Endothelial cell of umbilical vein (primary cell): Measurements from ENCODE around the gene CDKN3. TPM values are rescaled to one million over a fixed set of nuclear protein-coding genes. Genes with fewer than 3 reads are reported as not detected.

ENCODE experiments used
- BruUV-seq: library from RNA; stranded (reverse); fragments of 400-500 nt; replicated peaks from 2 replicates; lab custom pipeline; 2021; lab: Mats Ljungman, UMichigan
- CTCF ChIA-PET: fragments of 300-600, 350-600 bp; sonication (Branson Sonifier 250); formaldehyde crosslinking; loops from one replicate; lab custom pipeline; 2021; ENCODE audit warnings: antibody characterized with exemption, inconsistent platforms; lab: Charles Lee
- POLR2A ChIA-PET: fragments of 300-600, 350-600 bp; sonication (Branson Sonifier 250); formaldehyde crosslinking; loops from one replicate; lab custom pipeline; 2021; ENCODE audit warnings: antibody characterized with exemption, inconsistent platforms; lab: Charles Lee
- DNase-seq: peaks from one replicate; pipeline ENCODE4 v3.0.0-alpha.2; 2011; ENCODE audit warnings: low read depth, low spot score
- FAIRE-seq: peaks from 2 replicates; lab custom pipeline; 2011; peaks lifted over from hg19 to GRCh38; lab: Jason Lieb, UNC
- H2AFZ ChIP-seq: 2 replicates; pipeline ENCODE4 v1.6.0; 2012; ENCODE audit warnings: low read depth, low read length, control low read depth, inconsistent platforms
- H3K27ac ChIP-seq: 2 replicates; pipeline ENCODE4 v1.5.1; 2011; ENCODE audit warnings: low read depth, mild to moderate bottlenecking, control low read depth, low read length, moderate library complexity; ENCODE audit not compliant: insufficient read depth
- H3K27me3 ChIP-seq, 2 experiments: 2 replicates each; pipeline versions ENCODE4 v1.6.0 to v1.6.1; 2011; ENCODE audit warnings: low read length in 2 of 2, mixed read lengths in 1 of 2; ENCODE audit not compliant: control insufficient read depth in 2 of 2, insufficient read depth in 2 of 2
- H3K36me3 ChIP-seq, 2 experiments: 2 replicates in 1 of 2; 3 replicates in 1 of 2; pipeline ENCODE4 v1.5.1; 2011; ENCODE audit warnings: low read length in 2 of 2, mild to moderate bottlenecking in 1 of 2, moderate library complexity in 1 of 2; ENCODE audit not compliant: control insufficient read depth in 2 of 2, insufficient read depth in 2 of 2; ENCODE audit errors: extremely low read depth in 1 of 2
- H3K4me1 ChIP-seq: 3 replicates; pipeline ENCODE4 v1.5.1; 2011; ENCODE audit warnings: mild to moderate bottlenecking, low read length; ENCODE audit not compliant: control insufficient read depth, insufficient read depth; ENCODE audit errors: extremely low read depth
- H3K4me2 ChIP-seq: 2 replicates; pipeline ENCODE4 v1.6.1; 2011; ENCODE audit warnings: low read length, control low read depth, mixed read lengths; ENCODE audit not compliant: insufficient read depth
- H3K4me3 ChIP-seq, 3 experiments: fragments of 200-600 bp in 1 of 3; sonication (generic), shearing (Covaris generic) in 1 of 3; replicated peaks in 1 of 3; 2 replicates each; pipeline ENCODE4 v1.5.1; 2011 to 2016; ENCODE audit warnings: control low read depth in 3 of 3, low read length in 3 of 3, mild to moderate bottlenecking in 2 of 3, inconsistent platforms in 1 of 3, low read depth in 1 of 3, moderate library complexity in 1 of 3; ENCODE audit not compliant: insufficient read depth in 1 of 3
- H3K79me2 ChIP-seq: 2 replicates; pipeline ENCODE4 v1.6.0; 2012; ENCODE audit warnings: low read length, inconsistent platforms; ENCODE audit not compliant: control insufficient read depth, insufficient read depth
- H3K9ac ChIP-seq: replicated peaks from 2 replicates; pipeline ENCODE3; 2011; ENCODE audit warnings: low read length, control low read depth; ENCODE audit not compliant: insufficient read depth; ENCODE audit errors: extremely low read depth
- H3K9me1 ChIP-seq: replicated peaks from 3 replicates; pipeline ENCODE4 v1.6.0; 2011; ENCODE audit warnings: mild to moderate bottlenecking, low read length; ENCODE audit not compliant: control insufficient read depth, insufficient read depth; ENCODE audit errors: extremely low read depth
- H3K9me3 ChIP-seq: replicated peaks from 2 replicates; pipeline ENCODE4 v1.5.1; 2012; ENCODE audit warnings: low read length, inconsistent platforms; ENCODE audit not compliant: control insufficient read depth, insufficient read depth
- H4K20me1 ChIP-seq: replicated peaks from 2 replicates; pipeline ENCODE3; 2011; ENCODE audit warnings: mild to moderate bottlenecking, low read length; ENCODE audit not compliant: control insufficient read depth, insufficient read depth; ENCODE audit errors: extremely low read depth
- EZH2 ChIP-seq: IDR thresholded peaks from 2 replicates; pipeline ENCODE4 v1.6.1; 2012; ENCODE audit warnings: borderline replicate concordance, low read depth, mild to moderate bottlenecking, moderate library complexity, low read length, inconsistent platforms; ENCODE audit not compliant: severe bottlenecking
- FOS ChIP-seq: IDR thresholded peaks from 2 replicates; pipeline ENCODE4 v1.6.1; 2011; ENCODE audit warnings: mild to moderate bottlenecking, low read length, moderate library complexity, borderline replicate concordance; ENCODE audit not compliant: insufficient read depth
- GATA2 ChIP-seq: IDR thresholded peaks from 2 replicates; pipeline ENCODE4 v1.7.0; 2011; ENCODE audit warnings: low read depth, mild to moderate bottlenecking, moderate library complexity, mixed read lengths, low read length; ENCODE audit not compliant: insufficient read length, insufficient read depth
- JUN ChIP-seq: IDR thresholded peaks from 2 replicates; pipeline ENCODE4 v1.6.1; 2011; ENCODE audit warnings: borderline replicate concordance, low read depth; ENCODE audit not compliant: insufficient read length, insufficient read depth
- MYC ChIP-seq: IDR thresholded peaks from one replicate; pipeline ENCODE4 v1.6.1; 2011; ENCODE audit warnings: mild to moderate bottlenecking, low read depth, low read length
- POLR2A ChIP-seq: IDR thresholded peaks from 2 replicates; pipeline ENCODE4 v1.6.1; 2012; ENCODE audit warnings: low read depth, mild to moderate bottlenecking, control low read depth, low read length
- POLR2AphosphoS5 ChIP-seq: IDR thresholded peaks from 2 replicates; pipeline ENCODE4 v1.6.1; 2012; ENCODE audit warnings: low read depth, mild to moderate bottlenecking, control low read depth, low read length, moderate library complexity; ENCODE audit not compliant: insufficient read depth
- dilution Hi-C: fragments of 300-500 bp; cut with MboI; formaldehyde crosslinking; loops from one replicate; pipeline ENCODE4 v1.15.0; 2019; ENCODE audit warnings: low sequenced_read_pairs; ENCODE audit not compliant: extremely low pct_ligation_motif_present
- intact Hi-C: fragments of 100-400 bp; cut with micrococcal nuclease; formaldehyde crosslinking; loops from one replicate; pipeline ENCODE4 v1.10.0; 2022
- polyA plus RNA-seq, 4 experiments: library from polyadenylated mRNA; depleted of rRNA in 3 of 4; stranded (reverse) in 3 of 4; unstranded in 1 of 4; fragments of >200 nt; gene quantifications; 2 replicates each; pipeline versions ENCODE4 v1.2.1 to v1.2.3, GENCODE V29; 2011 to 2012; ENCODE audit warnings: missing spikeins in 1 of 4
- total RNA-seq: library from RNA; stranded (reverse); gene quantifications from 2 replicates; pipeline ENCODE4 v1.2.3, GENCODE V29; 2021
- TF ChIP-seq, protein P1 (sequence below), 2 donors: IDR thresholded peaks; 1 replicate in 1 of 2; 2 replicates in 1 of 2; pipeline ENCODE4 v1.5.1; 2011; ENCODE audit warnings: low read length in 2 of 2, mild to moderate bottlenecking in 2 of 2, moderate library complexity in 2 of 2, control low read depth in 1 of 2, inconsistent platforms in 1 of 2, low read depth in 1 of 2; ENCODE audit not compliant: insufficient read depth in 1 of 2; ENCODE audit errors: extremely low read depth in 1 of 2

Gene CDKN3
- total and polyA plus RNA-seq, 2 donors (not counting 3 experiments of a cell fraction or from before 2014, with no cell fraction given): 36.6 to 52.0 TPM

DNA sequence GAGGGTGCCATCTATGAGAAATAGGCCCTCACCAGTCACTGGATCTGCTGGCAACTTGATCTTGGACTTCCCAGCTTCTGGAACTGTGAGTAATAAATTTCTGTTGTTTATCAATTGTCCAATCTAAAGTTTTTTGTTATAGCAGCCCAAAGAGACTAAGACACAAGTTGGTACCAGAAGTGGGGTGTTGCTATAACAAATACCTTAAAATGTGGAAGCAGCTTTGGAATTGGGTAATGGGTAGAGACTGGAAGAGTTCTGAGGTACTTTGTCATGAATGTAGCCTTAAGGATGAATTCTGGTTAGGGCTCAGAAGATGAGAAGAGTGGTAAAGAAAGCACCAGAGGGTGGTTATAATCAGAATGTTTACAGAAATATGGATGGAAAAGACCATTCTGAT is 70.5 kb downstream of the CDKN3 start:
- FAIRE-seq (no peak), DNase-seq (no peak)
- Histone ChIP-seq H3K9me3 (peaks cover 4% of the 10 kb centered on the region), H2AFZ (no peak overlapping the region), H3K9me1 (no peaks in the 10 kb centered on the region), H4K20me1 (no peaks in the 10 kb centered on the region), H3K27me3 (peaks cover 23 to 29% of the 10 kb centered on the region in 2 experiments), H3K4me2 (no peak overlapping the region), H3K27ac (no peak overlapping the region), H3K4me1 (no peaks in the 10 kb centered on the region), H3K79me2 (no peaks in the 10 kb centered on the region), H3K4me3 (no peak overlapping the region), H3K9ac (no peak overlapping the region), H3K36me3 (no peaks in the 10 kb centered on the region)
- BruUV-seq: no TSS peak
- ChIA-PET POLR2A (no interaction called here), CTCF (no interaction called here)
- dilution Hi-C loops: no loop called here
- intact Hi-C loops: no loop called here
- no peak for TF ChIP-seq FOS
- no peak for TF ChIP-seq POLR2AphosphoS5
- TF ChIP-seq GATA2: no peak
- no peak for TF ChIP-seq JUN
- TF ChIP-seq, protein P1, sequence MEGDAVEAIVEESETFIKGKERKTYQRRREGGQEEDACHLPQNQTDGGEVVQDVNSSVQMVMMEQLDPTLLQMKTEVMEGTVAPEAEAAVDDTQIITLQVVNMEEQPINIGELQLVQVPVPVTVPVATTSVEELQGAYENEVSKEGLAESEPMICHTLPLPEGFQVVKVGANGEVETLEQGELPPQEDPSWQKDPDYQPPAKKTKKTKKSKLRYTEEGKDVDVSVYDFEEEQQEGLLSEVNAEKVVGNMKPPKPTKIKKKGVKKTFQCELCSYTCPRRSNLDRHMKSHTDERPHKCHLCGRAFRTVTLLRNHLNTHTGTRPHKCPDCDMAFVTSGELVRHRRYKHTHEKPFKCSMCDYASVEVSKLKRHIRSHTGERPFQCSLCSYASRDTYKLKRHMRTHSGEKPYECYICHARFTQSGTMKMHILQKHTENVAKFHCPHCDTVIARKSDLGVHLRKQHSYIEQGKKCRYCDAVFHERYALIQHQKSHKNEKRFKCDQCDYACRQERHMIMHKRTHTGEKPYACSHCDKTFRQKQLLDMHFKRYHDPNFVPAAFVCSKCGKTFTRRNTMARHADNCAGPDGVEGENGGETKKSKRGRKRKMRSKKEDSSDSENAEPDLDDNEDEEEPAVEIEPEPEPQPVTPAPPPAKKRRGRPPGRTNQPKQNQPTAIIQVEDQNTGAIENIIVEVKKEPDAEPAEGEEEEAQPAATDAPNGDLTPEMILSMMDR (IDR thresholded peaks at IDR 0.05; ENCODE audit: extremely low read depth in 1 of 2, insufficient read depth in 1 of 2, low read depth in 1 of 2, low read length in 2 of 2): no peak
- TF ChIP-seq MYC: no peak
- no peak for TF ChIP-seq EZH2
- TF ChIP-seq POLR2A: no peak

Other genes with a start within 250 kb of the CDKN3 start
- gene CNIH1, start 44.4 kb downstream of the CDKN3 start, total RNA-seq: 125 and 137 TPM in 2 replicates
- gene CNIH1, start 44.4 kb downstream of the CDKN3 start, polyA plus RNA-seq: 287 and 328 TPM in 2 replicates
- gene GMFB, start 92.0 kb downstream of the CDKN3 start, total RNA-seq: 35.5 and 52.0 TPM in 2 replicates
- 6.2 and 10.1 TPM in 2 replicates for gene GMFB, start 92.0 kb downstream of the CDKN3 start, polyA plus RNA-seq
- gene CGRRF1, start 112.9 kb downstream of the CDKN3 start, total RNA-seq: 15.7 and 15.8 TPM in 2 replicates
- 4.5 and 6.6 TPM in 2 replicates for gene CGRRF1, start 112.9 kb downstream of the CDKN3 start, polyA plus RNA-seq
- gene SAMD4A, start 170.1 kb downstream of the CDKN3 start, total RNA-seq: 88.8 and 95.3 TPM in 2 replicates
- gene SAMD4A, start 170.1 kb downstream of the CDKN3 start, polyA plus RNA-seq: 31.8 and 37.7 TPM in 2 replicates